ENCODE results near the gene PNN.

Gene PNN

DNA sequence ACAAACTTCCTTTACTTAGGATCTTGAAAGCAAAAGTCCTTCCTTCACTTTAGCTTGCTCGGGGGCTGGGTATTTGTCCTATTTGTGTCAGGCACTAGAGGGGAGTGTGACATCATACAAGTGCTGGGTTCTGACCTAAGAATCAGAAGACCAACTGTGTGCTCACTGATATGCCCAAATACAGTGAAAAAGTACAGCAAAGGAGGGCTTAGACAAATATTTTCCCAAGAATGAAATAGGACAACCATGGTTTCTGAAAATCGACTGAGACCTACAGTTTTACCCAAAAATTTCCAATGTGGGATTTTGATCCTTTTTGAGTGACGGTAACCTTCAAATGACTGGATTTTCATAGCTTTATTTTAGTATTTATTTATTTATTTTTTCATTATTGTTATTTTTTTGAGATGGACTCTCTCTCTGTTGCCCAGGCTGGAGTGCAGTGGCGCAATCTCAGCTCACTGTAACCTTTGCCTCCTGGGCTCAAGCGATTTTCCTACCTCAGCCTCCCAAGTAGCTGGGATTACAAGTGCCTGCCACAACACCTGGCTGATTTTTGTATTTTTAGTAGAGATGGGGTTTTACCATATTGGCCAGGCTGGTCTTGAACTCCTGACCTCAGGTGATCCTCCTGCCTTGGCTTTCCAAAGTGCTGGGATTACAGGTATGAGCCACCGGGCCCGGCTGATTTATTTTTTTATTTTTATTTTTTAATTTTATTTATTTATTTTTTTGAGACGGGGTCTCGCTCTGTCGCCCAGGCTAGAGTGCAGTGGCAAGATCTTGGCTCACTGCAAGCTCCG, 56.9 kb downstream of the PNN start:
- peak; percentile 78 for DNase-seq

Data from hematopoietic multipotent progenitor cell treated with erythropoietin and hydrocortisone succinate and interleukin-3 and kit ligand, for 8 days (in vitro differentiated cells).